HepG2 (cell line): ENCODE results near the gene RIMOC1. TPM values are rescaled to one million over a fixed set of nuclear protein-coding genes. Genes with fewer than 3 reads are reported as not detected.
A peak's percentile ranks its signal among the peaks of the same experiment; 100 is the strongest.

Source experiments
- ARNTL ChIP-seq: sonication (generic); formaldehyde crosslinking; IDR thresholded peaks from 2 replicates; pipeline ENCODE4 v1.4.0; 2020; ENCODE audit warnings: mild to moderate bottlenecking, missing genetic modification reagents
- ATF2 ChIP-seq: sonication (generic); formaldehyde crosslinking; IDR thresholded peaks from 2 replicates; pipeline ENCODE4 v1.4.0; 2020; ENCODE audit warnings: missing genetic modification reagents
- DNMT1 ChIP-seq: sonication (generic); formaldehyde crosslinking; IDR thresholded peaks from 2 replicates; pipeline ENCODE4 v1.5.1; 2020; ENCODE audit warnings: mild to moderate bottlenecking, missing genetic modification reagents
- NKX3-1 ChIP-seq: sonication (generic); formaldehyde crosslinking; IDR thresholded peaks from 2 replicates; pipeline ENCODE4 v1.5.0; 2020; ENCODE audit warnings: missing genetic modification reagents
- PHF21A ChIP-seq: sonication (generic); formaldehyde crosslinking; IDR thresholded peaks from 2 replicates; pipeline ENCODE4 v1.5.0; 2020; ENCODE audit warnings: mild to moderate bottlenecking, missing genetic modification reagents
- REL ChIP-seq: sonication (generic); formaldehyde crosslinking; conservative IDR thresholded peaks from 2 replicates; pipeline ENCODE4 v1.8.0; 2022; ENCODE audit warnings: mild to moderate bottlenecking, missing genetic modification reagents, moderate library complexity
- TFDP1 ChIP-seq: IDR thresholded peaks from 2 replicates; pipeline ENCODE4 v1.6.1; 2016; ENCODE audit warnings: missing compliant biosample characterization, missing genetic modification reagents, borderline replicate concordance
- THAP9 ChIP-seq: sonication (generic); formaldehyde crosslinking; IDR thresholded peaks from 2 replicates; pipeline ENCODE4; 2020; ENCODE audit warnings: missing genetic modification reagents, mild to moderate bottlenecking, borderline replicate concordance
- U2AF1 ChIP-seq: fragments of 200-400 bp; formaldehyde crosslinking; optimal IDR thresholded peaks from 2 replicates; pipeline ENCODE3; 2017; ENCODE audit warnings: mild to moderate bottlenecking, low read depth, low read length
- ZBTB46 ChIP-seq: sonication (generic); formaldehyde crosslinking; IDR thresholded peaks from 2 replicates; pipeline ENCODE4 v1.4.0; 2020; ENCODE audit warnings: mild to moderate bottlenecking, missing genetic modification reagents, borderline replicate concordance
- ZFP36 ChIP-seq: fragments of 150-350 bp; IDR thresholded peaks from 2 replicates; pipeline ENCODE4 v1.6.1; 2018; ENCODE audit warnings: borderline replicate concordance, low read length, low read depth; ENCODE audit not compliant: partially characterized antibody
- ZFP37 ChIP-seq: sonication (generic); formaldehyde crosslinking; IDR thresholded peaks from 2 replicates; pipeline ENCODE4 v1.4.0; 2020; ENCODE audit warnings: missing genetic modification reagents, borderline replicate concordance
- ZMYM4 ChIP-seq: sonication (generic); formaldehyde crosslinking; IDR thresholded peaks from 2 replicates; pipeline ENCODE4 v1.8.1; 2023; ENCODE audit warnings: mild to moderate bottlenecking, missing genetic modification reagents
- ZNF124 ChIP-seq: sonication (generic); formaldehyde crosslinking; IDR thresholded peaks from 2 replicates; pipeline ENCODE4 v1.4.0; 2020; ENCODE audit warnings: missing genetic modification reagents
- ZNF205 ChIP-seq: IDR thresholded peaks from 2 replicates; pipeline ENCODE4 v1.6.1; 2018; ENCODE audit warnings: missing biosample characterization, missing genetic modification reagents
- ZNF549 ChIP-seq: sonication (generic); formaldehyde crosslinking; IDR thresholded peaks from 2 replicates; pipeline ENCODE4 v1.5.0; 2020; ENCODE audit warnings: missing genetic modification reagents
- ZNF670 ChIP-seq: sonication (generic); formaldehyde crosslinking; IDR thresholded peaks from 2 replicates; pipeline ENCODE4 v1.8.0; 2022; ENCODE audit warnings: mild to moderate bottlenecking, missing genetic modification reagents, borderline replicate concordance
- polyA plus RNA-seq, 8 experiments: library from polyadenylated mRNA; depleted of rRNA in 3 of 8; stranded (reverse) in 7 of 8; unstranded in 1 of 8; fragments of >200 nt; fragmentation: Illumina TruSeq in 4 of 8; extraction: Trizol in 4 of 8; gene quantifications; 2 replicates each; pipeline versions ENCODE4 v1.2.1 to v1.2.3, GENCODE V29; 2011 to 2016; ENCODE audit warnings: low read depth in 4 of 8, missing spikeins in 1 of 8, mixed read lengths in 1 of 8; ENCODE audit not compliant: insufficient read depth in 1 of 8
- total RNA-seq, 5 experiments: library from RNA; depleted of rRNA; stranded (reverse); fragments of >200 nt; fragmentation: Illumina TruSeq; extraction: Trizol; gene quantifications; 2 replicates each; pipeline ENCODE4 v1.2.3, GENCODE V29; 2016; ENCODE audit warnings: low read depth in 1 of 5

RIMOC1 gene
- total and polyA plus RNA-seq, 2 of the 13 experiments (the other 11 are each of a cell fraction or from before 2014, with no cell fraction given) = 16.3 to 16.9 TPM

GRCh38 chr5:41903892-41904799 is at the start of gene RIMOC1 (continued):
- no peak for TF ChIP-seq REL (CRISPR knock-in tag)
- peak; percentile 82; the same call in 1 of the 2 replicates for TF ChIP-seq TFDP1 (CRISPR knock-in tag)
- no peak; the same call in 1 of the 2 replicates for TF ChIP-seq ZNF205 (CRISPR knock-in tag)
- no peak for TF ChIP-seq ZFP36
- TF ChIP-seq NKX3-1 (CRISPR knock-in tag) = peak; percentile 91
- no peak for TF ChIP-seq ZNF124 (CRISPR knock-in tag)
- TF ChIP-seq DNMT1 (CRISPR knock-in tag) = 0 out of 2 replicates have a peak, but pooled peaks have one; percentile 69
- peak; percentile 90 for TF ChIP-seq THAP9 (CRISPR knock-in tag)
- peak; percentile 97 for TF ChIP-seq ARNTL (CRISPR knock-in tag)
- no peak for TF ChIP-seq ZBTB46 (CRISPR knock-in tag)
- TF ChIP-seq ZFP37 (CRISPR knock-in tag) = no peak
- peak; percentile 75; the same call in 1 of the 2 replicates for TF ChIP-seq ZNF670 (CRISPR knock-in tag)
- peak; percentile 99 for TF ChIP-seq ZMYM4 (CRISPR knock-in tag)
- TF ChIP-seq ATF2 (CRISPR knock-in tag) = peak; percentile 43
- TF ChIP-seq ZNF549 (CRISPR knock-in tag) = 0 out of 2 replicates have a peak, but pooled peaks have one; percentile 58
- peak; percentile 33 for TF ChIP-seq U2AF1
- peak; percentile 76; the same call in 1 of the 2 replicates for TF ChIP-seq PHF21A (CRISPR knock-in tag)
